ENCODE data around the gene C1orf167.

C1orf167 gene

DNA sequence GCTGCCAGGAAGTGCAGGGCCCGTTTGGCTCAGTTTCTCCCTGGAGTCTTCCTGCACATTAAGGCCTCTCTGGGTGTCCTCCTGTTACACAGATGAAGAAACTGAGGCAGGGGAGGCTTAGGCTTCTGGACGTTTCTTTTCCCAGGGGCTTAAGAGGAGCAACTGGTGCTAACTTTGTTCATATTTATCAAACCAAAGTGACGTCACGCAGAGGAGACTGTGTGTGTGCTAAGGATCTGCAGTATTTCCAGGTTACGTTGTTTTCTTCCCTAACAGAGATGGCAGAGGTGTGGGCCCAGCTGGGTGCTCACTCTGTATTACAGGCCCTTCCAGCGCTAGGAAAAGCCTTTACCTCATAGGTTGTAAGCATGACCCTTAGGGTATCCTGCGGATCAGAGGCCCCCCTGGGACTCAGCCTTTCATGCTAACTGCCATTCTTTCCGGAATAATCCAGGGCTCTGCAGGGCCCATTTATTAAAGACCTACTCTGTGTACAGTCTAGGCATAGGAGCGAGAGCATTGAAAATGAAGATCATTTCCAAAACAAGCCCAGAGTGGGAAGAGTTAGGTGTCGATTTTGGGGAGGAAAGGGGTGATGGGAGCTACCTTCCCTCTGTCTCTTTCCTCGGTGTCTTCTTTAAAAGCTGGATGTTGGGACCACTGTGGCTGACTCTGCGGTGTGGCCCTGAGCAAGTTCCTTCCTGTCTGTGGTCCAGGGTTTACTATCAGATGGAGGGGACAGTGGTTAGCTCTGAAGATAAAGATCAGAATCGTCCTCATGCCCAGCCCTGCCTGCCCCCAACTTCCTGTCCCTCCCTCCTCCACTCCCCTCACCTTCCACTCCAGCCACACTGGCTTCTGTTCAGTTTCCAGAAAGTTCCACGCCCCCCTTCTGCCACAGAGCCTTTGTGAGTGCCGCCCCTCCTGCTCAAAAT, 21.5 kb upstream of the C1orf167 start:
- H3K36me3 ChIP-seq (ENCODE audit: low read length) = no peaks in the 10 kb centered on the region
- H3K9me3 ChIP-seq (ENCODE audit: insufficient read depth, low read length) = no peaks in the 10 kb centered on the region
- H4K20me1 ChIP-seq (ENCODE audit: low read depth, low read length) = no peaks in the 10 kb centered on the region
- no peak for TF ChIP-seq EZH2phosphoT487 (conservative IDR thresholded peaks at IDR 0.05; ENCODE audit: low read length)
- TF ChIP-seq, protein P1, sequence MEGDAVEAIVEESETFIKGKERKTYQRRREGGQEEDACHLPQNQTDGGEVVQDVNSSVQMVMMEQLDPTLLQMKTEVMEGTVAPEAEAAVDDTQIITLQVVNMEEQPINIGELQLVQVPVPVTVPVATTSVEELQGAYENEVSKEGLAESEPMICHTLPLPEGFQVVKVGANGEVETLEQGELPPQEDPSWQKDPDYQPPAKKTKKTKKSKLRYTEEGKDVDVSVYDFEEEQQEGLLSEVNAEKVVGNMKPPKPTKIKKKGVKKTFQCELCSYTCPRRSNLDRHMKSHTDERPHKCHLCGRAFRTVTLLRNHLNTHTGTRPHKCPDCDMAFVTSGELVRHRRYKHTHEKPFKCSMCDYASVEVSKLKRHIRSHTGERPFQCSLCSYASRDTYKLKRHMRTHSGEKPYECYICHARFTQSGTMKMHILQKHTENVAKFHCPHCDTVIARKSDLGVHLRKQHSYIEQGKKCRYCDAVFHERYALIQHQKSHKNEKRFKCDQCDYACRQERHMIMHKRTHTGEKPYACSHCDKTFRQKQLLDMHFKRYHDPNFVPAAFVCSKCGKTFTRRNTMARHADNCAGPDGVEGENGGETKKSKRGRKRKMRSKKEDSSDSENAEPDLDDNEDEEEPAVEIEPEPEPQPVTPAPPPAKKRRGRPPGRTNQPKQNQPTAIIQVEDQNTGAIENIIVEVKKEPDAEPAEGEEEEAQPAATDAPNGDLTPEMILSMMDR (IDR thresholded peaks at IDR 0.05; ENCODE audit: insufficient read depth, low read length, poor library complexity, severe bottlenecking) = no peak
- no peak overlapping the region for H2AFZ ChIP-seq (ENCODE audit: low read depth, low read length, severe bottlenecking)
- H3F3A ChIP-seq (ENCODE audit: insufficient read depth) = no peaks in the 10 kb centered on the region
- no peaks in the 10 kb centered on the region for H3K9me2 ChIP-seq (replicated peaks; ENCODE audit: insufficient read depth, low read length)
- H3K4me2 ChIP-seq (ENCODE audit: low read depth, low read length, poor library complexity, severe bottlenecking) = no peak overlapping the region
- no peaks in the 10 kb centered on the region for H3K79me2 ChIP-seq (ENCODE audit: insufficient read depth, low read length)
- H3K4me3 ChIP-seq (ENCODE audit: insufficient read depth, low read length, poor library complexity, severe bottlenecking) = no peak overlapping the region
- no peak overlapping the region for H3K27ac ChIP-seq (ENCODE audit: low read depth, low read length)
- H3K9ac ChIP-seq (ENCODE audit: low read length) = no peak overlapping the region
- no peaks in the 10 kb centered on the region for H3K27me3 ChIP-seq (ENCODE audit: low read length)

DNA sequence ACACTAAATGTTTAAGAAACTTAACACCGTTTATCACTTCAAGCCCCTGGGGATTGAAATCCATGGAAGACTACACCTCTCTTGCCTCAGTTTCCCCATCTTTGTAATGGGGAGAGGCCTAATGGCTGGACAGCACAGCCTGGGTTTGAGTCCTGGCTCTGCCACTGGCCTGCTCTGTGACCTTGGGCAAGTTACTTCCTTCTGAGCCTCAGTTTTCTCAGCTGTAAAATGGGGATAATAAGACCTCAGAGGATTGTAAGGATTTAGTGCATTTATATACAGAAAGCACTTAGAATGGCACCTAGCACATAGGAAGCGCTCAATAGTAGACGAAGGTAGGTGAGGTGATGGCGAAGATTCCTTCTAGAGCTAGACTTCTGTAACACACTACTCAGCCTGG, 20.5 kb upstream of the C1orf167 start:
- Histone ChIP-seq H2AFZ (ENCODE audit: low read depth, low read length, severe bottlenecking) (no peak overlapping the region), H3K4me2 (ENCODE audit: low read depth, low read length, poor library complexity, severe bottlenecking) (no peak overlapping the region), H3K9me3 (ENCODE audit: insufficient read depth, low read length) (no peaks in the 10 kb centered on the region), H3K4me3 (ENCODE audit: insufficient read depth, low read length, poor library complexity, severe bottlenecking) (no peak overlapping the region), H3K27ac (ENCODE audit: low read depth, low read length) (no peak overlapping the region), H3K9ac (ENCODE audit: low read length) (no peak overlapping the region), H3F3A (ENCODE audit: insufficient read depth) (no peaks in the 10 kb centered on the region), H3K36me3 (ENCODE audit: low read length) (no peaks in the 10 kb centered on the region), H3K9me2 (replicated peaks; ENCODE audit: insufficient read depth, low read length) (no peaks in the 10 kb centered on the region), H3K79me2 (ENCODE audit: insufficient read depth, low read length) (no peaks in the 10 kb centered on the region), H3K27me3 (ENCODE audit: low read length) (no peaks in the 10 kb centered on the region), H4K20me1 (ENCODE audit: low read depth, low read length) (no peaks in the 10 kb centered on the region)
- TF ChIP-seq, protein P1 (IDR thresholded peaks at IDR 0.05; ENCODE audit: insufficient read depth, low read length, poor library complexity, severe bottlenecking) = no peak
- no peak for TF ChIP-seq EZH2phosphoT487 (conservative IDR thresholded peaks at IDR 0.05; ENCODE audit: low read length)

GRCh38 chr1:11741919-11742558, 20.0 kb upstream of the C1orf167 start:
- no peak overlapping the region for H3K4me3 ChIP-seq (ENCODE audit: insufficient read depth, low read length, poor library complexity, severe bottlenecking)
- H3K9me2 ChIP-seq (replicated peaks; ENCODE audit: insufficient read depth, low read length) = no peaks in the 10 kb centered on the region
- no peak for TF ChIP-seq EZH2phosphoT487 (conservative IDR thresholded peaks at IDR 0.05; ENCODE audit: low read length)
- TF ChIP-seq, protein P1 (IDR thresholded peaks at IDR 0.05; ENCODE audit: insufficient read depth, low read length, poor library complexity, severe bottlenecking) = peak; percentile 34
- H3K36me3 ChIP-seq (ENCODE audit: low read length) = no peaks in the 10 kb centered on the region
- H4K20me1 ChIP-seq (ENCODE audit: low read depth, low read length) = no peaks in the 10 kb centered on the region
- no peaks in the 10 kb centered on the region for H3F3A ChIP-seq (ENCODE audit: insufficient read depth)
- no peaks in the 10 kb centered on the region for H3K9me3 ChIP-seq (ENCODE audit: insufficient read depth, low read length)
- no peak overlapping the region for H3K4me2 ChIP-seq (ENCODE audit: low read depth, low read length, poor library complexity, severe bottlenecking)
- H3K27ac ChIP-seq (ENCODE audit: low read depth, low read length) = no peak overlapping the region
- H2AFZ ChIP-seq (ENCODE audit: low read depth, low read length, severe bottlenecking) = no peak overlapping the region
- H3K27me3 ChIP-seq (ENCODE audit: low read length) = no peaks in the 10 kb centered on the region
- no peak overlapping the region for H3K9ac ChIP-seq (ENCODE audit: low read length)
- no peaks in the 10 kb centered on the region for H3K79me2 ChIP-seq (ENCODE audit: insufficient read depth, low read length)
